Measurements from ENCODE around the gene GRIK3.
"Not testable (repeated sequence)": the region's sequence is repeated elsewhere in the genome, so short reads cannot be mapped to it uniquely, and the experiment has no call there.

Gene GRIK3

GRCh38 chr1:36900128-36900527, 134.2 kb downstream of the GRIK3 start:
- no peak for DNase-seq

GRCh38 chr1:36897813-36898212, 136.5 kb downstream of the GRIK3 start:
- DNase-seq = not testable (repeated sequence)

- no peak for DNase-seq
Measured at GRCh38 chr1:36894824-36895223, 139.5 kb downstream of the GRIK3 start.

- no peak for DNase-seq
Measured at GRCh38 chr1:36890776-36891175, 143.5 kb downstream of the GRIK3 start.

- DNase-seq = no peak
Measured at GRCh38 chr1:36889478-36890226, 144.7 kb downstream of the GRIK3 start.

- no peak for DNase-seq
Measured at GRCh38 chr1:36888811-36889477, 145.4 kb downstream of the GRIK3 start.

GRCh38 chr1:36885540-36886357, 148.6 kb downstream of the GRIK3 start:
- DNase-seq = no peak

- DNase-seq = no peak
Measured at GRCh38 chr1:36884801-36885200, 149.5 kb downstream of the GRIK3 start.

GRCh38 chr1:36884029-36884701, 150.2 kb downstream of the GRIK3 start:
- DNase-seq = no peak

- DNase-seq = no peak
Measured at GRCh38 chr1:36883315-36883949, 150.9 kb downstream of the GRIK3 start.

- DNase-seq = no peak
Measured at GRCh38 chr1:36882536-36883285, 151.6 kb downstream of the GRIK3 start.

GRCh38 chr1:36881541-36881940, 152.8 kb downstream of the GRIK3 start:
- no peak for DNase-seq

- no peak for DNase-seq
Measured at GRCh38 chr1:36881068-36881405, 153.3 kb downstream of the GRIK3 start.

GRCh38 chr1:36880155-36881067, 153.9 kb downstream of the GRIK3 start:
- DNase-seq = no peak

- DNase-seq = no peak
Measured at GRCh38 chr1:36879613-36880012, 154.7 kb downstream of the GRIK3 start.

- no peak for DNase-seq
Measured at GRCh38 chr1:36876990-36877389, 157.3 kb downstream of the GRIK3 start.

GRCh38 chr1:36874271-36875060, 159.8 kb downstream of the GRIK3 start:
- DNase-seq = no peak

GRCh38 chr1:36872858-36873257, 161.5 kb downstream of the GRIK3 start:
- DNase-seq = no peak

- no peak for DNase-seq
Measured at GRCh38 chr1:36872126-36872754, 162.1 kb downstream of the GRIK3 start.
